OCI-LY7 (cell line): ENCODE data around the gene SAMMSON. TPM values are rescaled to one million over a fixed set of nuclear protein-coding genes. Genes with fewer than 3 reads are reported as not detected.

Experiments used
- BruUV-seq: library from RNA; stranded (reverse); fragments of 400-500 nt; replicated peaks from 2 replicates; lab custom pipeline; 2021; lab: Mats Ljungman, UMichigan
- CTCF ChIA-PET: fragments of 300-600 bp; sonication (Branson Sonifier 250); formaldehyde crosslinking; loops from one replicate; lab custom pipeline; 2022; ENCODE audit warnings: antibody characterized with exemption; ENCODE audit not compliant: unreplicated experiment; lab: Charles Lee
- POLR2A ChIA-PET: fragments of 300-600 bp; sonication (Branson Sonifier 250); formaldehyde crosslinking; loops from one replicate; lab custom pipeline; 2022; ENCODE audit warnings: antibody characterized with exemption; lab: Charles Lee
- DNase-seq: peaks from one replicate; pipeline ENCODE4 v3.0.0-alpha.2; 2015; ENCODE audit warnings: low spot score
- H2AFZ ChIP-seq: fragments of 200-600 bp; sonication (generic), shearing (Covaris generic); 2 replicates; pipeline ENCODE4 v1.6.1; 2014; ENCODE audit warnings: mild to moderate bottlenecking, antibody characterized with exemption, low read length, moderate library complexity
- H3K27ac ChIP-seq: fragments of 200-600 bp; sonication (generic); 2 replicates; pipeline ENCODE4 v1.5.1; 2014; ENCODE audit warnings: mixed run types, low read depth, mild to moderate bottlenecking, moderate library complexity, low read length, inconsistent platforms; ENCODE audit not compliant: poor library complexity, severe bottlenecking
- H3K36me3 ChIP-seq: fragments of 200-600 bp; sonication (generic); 2 replicates; pipeline ENCODE4 v1.6.1; 2014; ENCODE audit warnings: mild to moderate bottlenecking, antibody characterized with exemption, low read length, moderate library complexity, mixed read lengths; ENCODE audit not compliant: insufficient read depth
- H3K4me1 ChIP-seq: fragments of 200-600 bp; sonication (generic); 2 replicates; pipeline ENCODE4 v1.5.1; 2014; ENCODE audit warnings: mild to moderate bottlenecking, low read length; ENCODE audit not compliant: insufficient read depth, poor library complexity, severe bottlenecking
- H3K4me2 ChIP-seq: fragments of 200-600 bp; sonication (generic); 2 replicates; pipeline ENCODE4 v1.6.1; 2014; ENCODE audit warnings: mild to moderate bottlenecking, low read length
- H3K4me3 ChIP-seq: fragments of 200-600 bp; sonication (generic); 2 replicates; pipeline ENCODE4 v1.5.1; 2014; ENCODE audit warnings: mild to moderate bottlenecking, low read depth, low read length; ENCODE audit not compliant: poor library complexity, severe bottlenecking
- H3K79me2 ChIP-seq: fragments of 200-600 bp; sonication (generic); 2 replicates; pipeline ENCODE4 v1.6.1; 2016; ENCODE audit warnings: low read depth, mild to moderate bottlenecking, low read length, moderate library complexity, mixed read lengths; ENCODE audit not compliant: insufficient read depth
- H3K9me2 ChIP-seq: fragments of 200-600 bp; sonication (generic); 2 replicates; pipeline ENCODE4 v1.6.1; 2016; ENCODE audit warnings: mild to moderate bottlenecking, low read length, mixed read lengths; ENCODE audit not compliant: insufficient read depth
- H3K9me3 ChIP-seq: fragments of 200-600 bp; sonication (generic); 2 replicates; pipeline ENCODE4 v1.6.1; 2014; ENCODE audit warnings: mild to moderate bottlenecking, mixed run types, low read length, mixed read lengths
- H4K20me1 ChIP-seq: fragments of 200-600 bp; sonication (generic); 2 replicates; pipeline ENCODE4 v1.6.1; 2014; ENCODE audit warnings: mild to moderate bottlenecking, antibody characterized with exemption, low read length, moderate library complexity, mixed read lengths; ENCODE audit not compliant: insufficient read depth
- CTCF ChIP-seq: fragments of 200-600 bp; sonication (generic); conservative IDR thresholded peaks from 2 replicates; pipeline ENCODE4 v1.5.1; 2014; ENCODE audit warnings: mild to moderate bottlenecking, antibody characterized with exemption, low read length, moderate library complexity, mixed read lengths
- EZH2phosphoT487 ChIP-seq: fragments of 200-600 bp; sonication (generic); IDR thresholded peaks from 2 replicates; pipeline ENCODE4 v1.6.1; 2018; ENCODE audit warnings: low read depth, borderline replicate concordance, mild to moderate bottlenecking, mixed run types, antibody characterized with exemption, low read length, moderate library complexity, mixed read lengths
- intact Hi-C: fragments of 100-400 bp; cut with micrococcal nuclease; formaldehyde crosslinking; loops from one replicate; pipeline ENCODE4 v1.10.0; 2022; ENCODE audit not compliant: unreplicated experiment
- total RNA-seq, 2 experiments: library from RNA; depleted of rRNA in 1 of 2; stranded (reverse); fragments of >200 nt in 1 of 2; shearing (Covaris generic) in 1 of 2; gene quantifications; 2 replicates each; pipeline ENCODE4 v1.2.3, GENCODE V29; 2014 to 2022

SAMMSON gene
- total RNA-seq, 2 experiments from 2014 or later, result not detected

GRCh38 chr3:70000028-70000410, 486 bp downstream of the SAMMSON start:
- H4K20me1 ChIP-seq, result no peaks in the 10 kb centered on the region

GRCh38 chr3:70000563-70001081, 1.1 kb downstream of the SAMMSON start:
- Histone ChIP-seq H3K4me1 (no peaks in the 10 kb centered on the region), H3K9me3 (0 out of 2 replicates have a peak, but pooled peaks cover 5% of the 10 kb centered on the region), H3K79me2 (no peaks in the 10 kb centered on the region), H3K4me2 (no peak overlapping the region), H3K4me3 (no peak overlapping the region), H3K27ac (no peak overlapping the region), H3K36me3 (no peaks in the 10 kb centered on the region), H2AFZ (no peak overlapping the region), H3K9me2 (no peaks in the 10 kb centered on the region), H4K20me1 (no peaks in the 10 kb centered on the region)
- ChIA-PET CTCF (no interaction called here), POLR2A (no interaction called here)
- TF ChIP-seq CTCF (no peak), EZH2phosphoT487 (no peak)
- no peak for DNase-seq
- BruUV-seq, result no TSS peak
- intact Hi-C loops, result no loop called here

More at GRCh38 chr3:70000028-70000410, 486 bp downstream of the SAMMSON start:
- Histone ChIP-seq H3K79me2 (no peaks in the 10 kb centered on the region), H3K36me3 (no peaks in the 10 kb centered on the region), H3K4me3 (no peak overlapping the region), H2AFZ (no peak overlapping the region), H3K4me1 (no peaks in the 10 kb centered on the region), H3K9me3 (0 out of 2 replicates have a peak, but pooled peaks cover 5% of the 10 kb centered on the region), H3K4me2 (no peak overlapping the region), H3K9me2 (no peaks in the 10 kb centered on the region), H3K27ac (no peak overlapping the region)
- POLR2A ChIA-PET, result no interaction called here
- CTCF ChIA-PET, result no interaction called here
- BruUV-seq, result no TSS peak
- intact Hi-C loops, result no loop called here
- no peak for TF ChIP-seq EZH2phosphoT487
- TF ChIP-seq CTCF, result no peak
- DNase-seq, result no peak

- Histone ChIP-seq H3K4me3 (no peak overlapping the region), H3K9me2 (no peaks in the 10 kb centered on the region), H4K20me1 (no peaks in the 10 kb centered on the region), H3K4me1 (no peaks in the 10 kb centered on the region), H3K27ac (no peak overlapping the region), H3K36me3 (no peaks in the 10 kb centered on the region), H3K9me3 (0 out of 2 replicates have a peak, but pooled peaks cover 5% of the 10 kb centered on the region), H3K79me2 (no peaks in the 10 kb centered on the region), H3K4me2 (no peak overlapping the region), H2AFZ (no peak overlapping the region)
- no peak for DNase-seq
- intact Hi-C loops, result no loop called here
- no peak for TF ChIP-seq CTCF
- no TSS peak for BruUV-seq
- CTCF ChIA-PET, result no interaction called here
- POLR2A ChIA-PET, result no interaction called here
Observed at GRCh38 chr3:70003119-70003518, 3.6 kb downstream of the SAMMSON start.
